Lung microvascular endothelial cell (primary cell): ENCODE data around the gene PDK1. TPM values are rescaled to one million over a fixed set of nuclear protein-coding genes. Genes with fewer than 3 reads are reported as not detected.
"Not testable (repeated sequence)": the region's sequence is repeated elsewhere in the genome, so short reads cannot be mapped to it uniquely, and the experiment has no call there.

Experiments
- DNase-seq, 2 donors: peaks; one replicate each; pipeline versions ENCODE4 v3.0.0 to v3.0.0-alpha.2; 2010; ENCODE audit warnings: low read depth in 2 of 2
- total RNA-seq: library from RNA; depleted of rRNA; stranded (reverse); fragments of >200 nt; gene quantifications from 2 replicates; pipeline ENCODE4 v1.2.1, GENCODE V29; 2014

PDK1 gene
- 4.6 and 5.2 TPM in 2 replicates for total RNA-seq

- peak; percentile 91 to 94 for DNase-seq
Observed at GRCh38 chr2:172555522-172556283, at the start of gene PDK1. Gene PDK1 (plus strand): TSS chr2:172556090. CDS start chr2:172556151, 61 bp downstream.

- DNase-seq: no peak
Observed at GRCh38 chr2:172507199-172507598, 48.7 kb upstream of the PDK1 start.

- no peak for DNase-seq
Observed at GRCh38 chr2:172510088-172510487, 45.8 kb upstream of the PDK1 start.

- DNase-seq: no peak
Observed at GRCh38 chr2:172510548-172510947, 45.3 kb upstream of the PDK1 start.

GRCh38 chr2:172512810-172513523, 42.9 kb upstream of the PDK1 start:
- no peak for DNase-seq

- no peak for DNase-seq
Observed at GRCh38 chr2:172513524-172513900, 42.4 kb upstream of the PDK1 start.

GRCh38 chr2:172513935-172514586, 41.8 kb upstream of the PDK1 start:
- no peak for DNase-seq

GRCh38 chr2:172516299-172516698, 39.6 kb upstream of the PDK1 start:
- peak in 1 of 2 donors; percentile 48 for DNase-seq

GRCh38 chr2:172518995-172519394, 36.9 kb upstream of the PDK1 start:
- DNase-seq: no peak

- DNase-seq: peak in 1 of 2 donors; percentile 5
Observed at GRCh38 chr2:172525601-172526000, 30.3 kb upstream of the PDK1 start.

- DNase-seq: no peak
Observed at GRCh38 chr2:172531309-172531708, 24.6 kb upstream of the PDK1 start.

- not testable (repeated sequence) for DNase-seq
Observed at GRCh38 chr2:172532461-172532860, 23.4 kb upstream of the PDK1 start.

GRCh38 chr2:172533687-172534086, 22.2 kb upstream of the PDK1 start:
- DNase-seq: no peak

- no peak for DNase-seq
Observed at GRCh38 chr2:172535119-172535518, 20.8 kb upstream of the PDK1 start.

GRCh38 chr2:172537851-172538250, 18.0 kb upstream of the PDK1 start:
- not testable (repeated sequence) for DNase-seq

GRCh38 chr2:172539767-172540166, 16.1 kb upstream of the PDK1 start:
- DNase-seq: no peak

GRCh38 chr2:172540421-172540820, 15.5 kb upstream of the PDK1 start:
- no peak for DNase-seq

GRCh38 chr2:172545408-172546075, 10.3 kb upstream of the PDK1 start:
- no peak for DNase-seq

GRCh38 chr2:172549131-172549530, 6.8 kb upstream of the PDK1 start:
- no peak for DNase-seq

- DNase-seq: not testable (repeated sequence)
Observed at GRCh38 chr2:172549802-172550201, 6.1 kb upstream of the PDK1 start.

GRCh38 chr2:172550419-172550818, 5.5 kb upstream of the PDK1 start:
- no peak for DNase-seq

GRCh38 chr2:172551271-172551670, 4.6 kb upstream of the PDK1 start:
- DNase-seq: no peak
